GM12892 (cell line): ENCODE data around the gene SERGEF.

Experiments
- POLR2A ChIP-seq: IDR thresholded peaks from 2 replicates; pipeline ENCODE4 v1.6.1; 2011; ENCODE audit warnings: low read depth, low read length, control low read depth
- POLR2AphosphoS5 ChIP-seq: IDR thresholded peaks from 2 replicates; pipeline ENCODE4 v1.6.1; 2011; ENCODE audit warnings: low read depth, low read length, control low read depth
- TAF1 ChIP-seq: IDR thresholded peaks from 2 replicates; pipeline ENCODE4 v1.6.1; 2011; ENCODE audit warnings: low read depth, mild to moderate bottlenecking, control low read depth, low read length, borderline replicate concordance

DNA sequence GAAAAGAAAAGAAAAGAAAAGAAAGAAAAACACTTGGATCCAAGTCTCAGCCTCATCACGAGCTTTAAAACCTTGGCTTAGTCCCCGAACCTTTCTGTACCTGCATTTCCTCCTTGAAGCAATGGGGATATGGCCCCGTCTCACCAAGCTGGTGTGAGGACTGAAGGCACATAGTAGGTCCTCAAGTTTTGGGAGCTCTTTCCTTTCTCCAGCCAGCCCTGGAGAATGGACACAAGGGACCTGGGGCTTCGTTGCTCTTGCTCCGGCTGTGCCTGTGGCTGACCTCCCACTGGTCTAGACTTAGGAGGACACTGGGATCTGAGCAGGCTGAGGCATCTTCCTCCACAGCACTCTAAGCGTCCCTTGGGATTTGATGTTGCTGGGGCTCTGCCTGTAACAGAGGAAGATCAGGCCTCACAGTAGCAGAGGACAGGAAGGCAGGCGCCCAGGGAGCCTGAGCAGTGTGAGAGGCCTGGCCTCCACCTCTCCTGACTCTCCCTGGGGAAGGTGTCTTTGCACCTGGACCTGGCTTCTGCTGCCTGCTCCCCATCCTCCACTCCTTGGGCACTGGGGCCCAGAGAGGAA, 245.5 kb downstream of the SERGEF start:
- TF ChIP-seq TAF1 = no peak
- TF ChIP-seq POLR2AphosphoS5 = no peak
- no peak for TF ChIP-seq POLR2A
